Liver (tissue), 9 donors: ENCODE measurements around the gene CTSF. TPM values are rescaled to one million over a fixed set of nuclear protein-coding genes. Genes with fewer than 3 reads are reported as not detected.

Experiments
- DNase-seq: peaks from one replicate; pipeline ENCODE4 v3.0.0-alpha.2; 2017; ENCODE audit warnings: low spot score
- H3K27ac ChIP-seq, 2 donors: one replicate each; pipeline ENCODE4 v1.7.0; 2013; ENCODE audit warnings: inconsistent platforms in 2 of 2, low read length in 2 of 2, control low read depth in 1 of 2, low read depth in 1 of 2, mild to moderate bottlenecking in 1 of 2
- H3K27me3 ChIP-seq, 4 donors: one replicate each; pipeline versions ENCODE4 v1.6.1 to v1.7.0; 2013; ENCODE audit warnings: low read length in 3 of 4, inconsistent platforms in 1 of 4, mild to moderate bottlenecking in 1 of 4, moderate library complexity in 1 of 4; ENCODE audit not compliant: control insufficient read depth in 4 of 4, insufficient read depth in 4 of 4
- H3K36me3 ChIP-seq, 4 donors: one replicate each; pipeline versions ENCODE4 v1.6.1 to v1.7.0; 2013; ENCODE audit warnings: low read length in 3 of 4, mild to moderate bottlenecking in 3 of 4, low read depth in 1 of 4, moderate library complexity in 1 of 4; ENCODE audit not compliant: control insufficient read depth in 4 of 4, insufficient read depth in 3 of 4
- H3K4me1 ChIP-seq, 4 donors: one replicate each; pipeline versions ENCODE4 v1.6.1 to v1.7.0; 2013; ENCODE audit warnings: low read length in 3 of 4, mild to moderate bottlenecking in 3 of 4, moderate library complexity in 1 of 4; ENCODE audit not compliant: control insufficient read depth in 4 of 4, insufficient read depth in 4 of 4
- H3K4me3 ChIP-seq, 3 donors: one replicate each; pipeline versions ENCODE4 v1.6.1 to v1.7.0; 2013; ENCODE audit warnings: low read length in 3 of 3, control low read depth in 1 of 3, low read depth in 1 of 3, mild to moderate bottlenecking in 1 of 3
- H3K9ac ChIP-seq, 2 donors: one replicate each; pipeline ENCODE4 v1.7.0; 2013; ENCODE audit warnings: low read length in 2 of 2, mild to moderate bottlenecking in 2 of 2, moderate library complexity in 2 of 2, control low read depth in 1 of 2, low read depth in 1 of 2
- H3K9me3 ChIP-seq, 4 donors: one replicate each; pipeline versions ENCODE4 v1.6.1 to v1.7.0; 2013; ENCODE audit warnings: low read length in 3 of 4; ENCODE audit not compliant: control insufficient read depth in 4 of 4
- EGR1 ChIP-seq, 2 donors: IDR thresholded peaks; 2 replicates each; pipeline ENCODE4 v1.6.1; 2016 to 2018; ENCODE audit warnings: antibody characterized with exemption in 2 of 2, low read depth in 2 of 2
- FOXA1 ChIP-seq: IDR thresholded peaks from 2 replicates; pipeline ENCODE4 v1.6.1; 2016; ENCODE audit warnings: antibody characterized with exemption
- FOXA2 ChIP-seq: IDR thresholded peaks from 2 replicates; pipeline ENCODE4 v1.6.1; 2016; ENCODE audit warnings: antibody characterized with exemption
- GABPA ChIP-seq, 2 donors: IDR thresholded peaks in 1 of 2; conservative IDR thresholded peaks in 1 of 2; 2 replicates each; pipeline ENCODE4 v1.6.1; 2016; ENCODE audit warnings: antibody characterized with exemption in 2 of 2, mild to moderate bottlenecking in 1 of 2, moderate library complexity in 1 of 2
- HNF4A ChIP-seq, 2 donors: conservative IDR thresholded peaks; 2 replicates each; pipeline ENCODE4 v1.6.1; 2016; ENCODE audit warnings: antibody characterized with exemption in 2 of 2, mild to moderate bottlenecking in 2 of 2
- HNF4G ChIP-seq: IDR thresholded peaks from 2 replicates; pipeline ENCODE4 v1.6.1; 2016; ENCODE audit warnings: antibody characterized with exemption
- JUND ChIP-seq, 2 donors: IDR thresholded peaks; 2 replicates each; pipeline ENCODE4 v1.6.1; 2016; ENCODE audit warnings: antibody characterized with exemption in 2 of 2
- NR2F2 ChIP-seq: IDR thresholded peaks from 2 replicates; pipeline ENCODE4 v1.6.1; 2016; ENCODE audit warnings: antibody characterized with exemption
- RAD21 ChIP-seq, 2 donors: IDR thresholded peaks; 2 replicates each; pipeline ENCODE4 v1.6.1; 2016; ENCODE audit warnings: antibody characterized with exemption in 2 of 2, mild to moderate bottlenecking in 2 of 2
- RXRA ChIP-seq, 2 donors: IDR thresholded peaks; 2 replicates each; pipeline ENCODE4 v1.6.1; 2017 to 2018; ENCODE audit warnings: antibody characterized with exemption in 2 of 2, mild to moderate bottlenecking in 1 of 2
- SP1 ChIP-seq: IDR thresholded peaks from 2 replicates; pipeline ENCODE4 v1.6.1; 2018; ENCODE audit warnings: antibody characterized with exemption, mild to moderate bottlenecking
- TAF1 ChIP-seq: conservative IDR thresholded peaks from 2 replicates; pipeline ENCODE4 v1.6.1; 2016; ENCODE audit warnings: antibody characterized with exemption, mild to moderate bottlenecking
- YY1 ChIP-seq: IDR thresholded peaks from 2 replicates; pipeline ENCODE4 v1.6.1; 2016; ENCODE audit warnings: antibody characterized with exemption, mild to moderate bottlenecking
- WGBS: extraction: QIAGEN DNeasy Blood & Tissue Kit; methylation state at CpG from one replicate; pipeline ENCODE4 v1.1.7; 2013; 5-methylcytosine and 5-hydroxymethylcytosine counted together
- polyA plus RNA-seq, 2 donors: library from polyadenylated mRNA; stranded (reverse) in 1 of 2; unstranded in 1 of 2; fragments of 200-250 nt in 1 of 2; fragments of >200 nt in 1 of 2; fragmentation: Nextera tagmentation in 1 of 2; extraction: Ambion mirVana in 1 of 2; gene quantifications; one replicate each; pipeline versions ENCODE4 v1.2.1 to v1.2.3, GENCODE V29; 2013 to 2015
- total RNA-seq, 2 donors: library from RNA; depleted of rRNA; stranded (reverse); fragments of >200 nt; gene quantifications; one replicate each; pipeline ENCODE4 v1.2.3, GENCODE V29; 2014
- TF ChIP-seq, protein P1 (sequence below): fragments of 150-350 bp; IDR thresholded peaks from 2 replicates; pipeline ENCODE4 v1.5.1; 2017; ENCODE audit warnings: improper control_type of control experiment, low read depth, low read length; ENCODE audit not compliant: missing input control
- TF ChIP-seq, protein P2 (sequence below): IDR thresholded peaks from 2 replicates; pipeline ENCODE4 v1.6.1; 2016; ENCODE audit warnings: antibody characterized with exemption
- TF ChIP-seq, protein P3 (sequence below): IDR thresholded peaks from 2 replicates; pipeline ENCODE4 v1.6.1; 2016; ENCODE audit warnings: antibody characterized with exemption, mild to moderate bottlenecking
- TF ChIP-seq, protein P4 (sequence below): IDR thresholded peaks from 2 replicates; pipeline ENCODE4 v1.6.1; 2016; ENCODE audit warnings: antibody characterized with exemption
- TF ChIP-seq, protein P5 (sequence below): IDR thresholded peaks from 2 replicates; pipeline ENCODE4 v1.6.1; 2016; ENCODE audit warnings: antibody characterized with exemption
- donor health status: healthy.
- donor health status: healthy.
- donor health status: healthy.
- donor health status: healthy.
- donor health status: healthy.

Gene CTSF
- total and polyA plus RNA-seq, 4 donors = 8.5 to 31.9 (median 24.0) TPM

DNA sequence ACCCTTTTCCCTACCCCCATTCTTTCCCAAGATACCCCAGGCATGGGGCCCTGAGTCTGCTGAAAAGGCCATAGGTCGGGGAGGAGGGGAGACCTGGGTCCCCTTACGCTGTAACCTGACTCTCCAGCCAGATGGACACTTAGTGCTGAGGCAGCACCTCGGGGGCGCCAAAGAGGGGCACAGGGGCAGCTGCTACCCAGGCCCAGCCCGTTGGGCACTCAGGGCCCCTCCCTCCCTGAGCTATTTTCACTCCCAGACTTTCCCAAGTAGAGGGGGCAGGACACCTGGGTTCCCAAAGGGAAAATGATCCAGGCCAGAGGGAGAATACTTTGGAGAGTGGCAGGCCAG lies 20.8 kb downstream of the CTSF start:
- H3K4me1 ChIP-seq = peaks cover 5 to 12% (median 8%) of the 10 kb centered on the region in 4 donors
- no peaks in the 10 kb centered on the region for H3K27me3 ChIP-seq
- H3K36me3 ChIP-seq = peaks cover 0 to 4% (median 4%) of the 10 kb centered on the region in 4 donors
- no peaks in the 10 kb centered on the region for H3K9me3 ChIP-seq
- WGBS = 46% methylated on average over 5 of the region's 5 CpGs
- H3K9ac ChIP-seq = no peak overlapping the region
- H3K27ac ChIP-seq = no peak overlapping the region
- TF ChIP-seq GABPA (IDR thresholded peaks at IDR 0.05 in 1 of 2, conservative IDR thresholded peaks at IDR 0.05 in 1 of 2) (no peak), HNF4A (conservative IDR thresholded peaks at IDR 0.05) (no peak), HNF4G (no peak), YY1 (no peak), RXRA (IDR thresholded peaks at IDR 0.05) (no peak), SP1 (no peak), RAD21 (IDR thresholded peaks at IDR 0.05) (no peak), FOXA1 (no peak), FOXA2 (no peak), EGR1 (IDR thresholded peaks at IDR 0.05; ENCODE audit: low read depth in 2 of 2) (no peak), JUND (IDR thresholded peaks at IDR 0.05) (no peak), TAF1 (no peak), NR2F2 (no peak)
- TF ChIP-seq, protein P1, sequence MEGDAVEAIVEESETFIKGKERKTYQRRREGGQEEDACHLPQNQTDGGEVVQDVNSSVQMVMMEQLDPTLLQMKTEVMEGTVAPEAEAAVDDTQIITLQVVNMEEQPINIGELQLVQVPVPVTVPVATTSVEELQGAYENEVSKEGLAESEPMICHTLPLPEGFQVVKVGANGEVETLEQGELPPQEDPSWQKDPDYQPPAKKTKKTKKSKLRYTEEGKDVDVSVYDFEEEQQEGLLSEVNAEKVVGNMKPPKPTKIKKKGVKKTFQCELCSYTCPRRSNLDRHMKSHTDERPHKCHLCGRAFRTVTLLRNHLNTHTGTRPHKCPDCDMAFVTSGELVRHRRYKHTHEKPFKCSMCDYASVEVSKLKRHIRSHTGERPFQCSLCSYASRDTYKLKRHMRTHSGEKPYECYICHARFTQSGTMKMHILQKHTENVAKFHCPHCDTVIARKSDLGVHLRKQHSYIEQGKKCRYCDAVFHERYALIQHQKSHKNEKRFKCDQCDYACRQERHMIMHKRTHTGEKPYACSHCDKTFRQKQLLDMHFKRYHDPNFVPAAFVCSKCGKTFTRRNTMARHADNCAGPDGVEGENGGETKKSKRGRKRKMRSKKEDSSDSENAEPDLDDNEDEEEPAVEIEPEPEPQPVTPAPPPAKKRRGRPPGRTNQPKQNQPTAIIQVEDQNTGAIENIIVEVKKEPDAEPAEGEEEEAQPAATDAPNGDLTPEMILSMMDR = no peak
- TF ChIP-seq, protein P2, sequence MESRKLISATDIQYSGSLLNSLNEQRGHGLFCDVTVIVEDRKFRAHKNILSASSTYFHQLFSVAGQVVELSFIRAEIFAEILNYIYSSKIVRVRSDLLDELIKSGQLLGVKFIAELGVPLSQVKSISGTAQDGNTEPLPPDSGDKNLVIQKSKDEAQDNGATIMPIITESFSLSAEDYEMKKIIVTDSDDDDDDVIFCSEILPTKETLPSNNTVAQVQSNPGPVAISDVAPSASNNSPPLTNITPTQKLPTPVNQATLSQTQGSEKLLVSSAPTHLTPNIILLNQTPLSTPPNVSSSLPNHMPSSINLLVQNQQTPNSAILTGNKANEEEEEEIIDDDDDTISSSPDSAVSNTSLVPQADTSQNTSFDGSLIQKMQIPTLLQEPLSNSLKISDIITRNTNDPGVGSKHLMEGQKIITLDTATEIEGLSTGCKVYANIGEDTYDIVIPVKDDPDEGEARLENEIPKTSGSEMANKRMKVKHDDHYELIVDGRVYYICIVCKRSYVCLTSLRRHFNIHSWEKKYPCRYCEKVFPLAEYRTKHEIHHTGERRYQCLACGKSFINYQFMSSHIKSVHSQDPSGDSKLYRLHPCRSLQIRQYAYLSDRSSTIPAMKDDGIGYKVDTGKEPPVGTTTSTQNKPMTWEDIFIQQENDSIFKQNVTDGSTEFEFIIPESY = no peak
- TF ChIP-seq, protein P3, sequence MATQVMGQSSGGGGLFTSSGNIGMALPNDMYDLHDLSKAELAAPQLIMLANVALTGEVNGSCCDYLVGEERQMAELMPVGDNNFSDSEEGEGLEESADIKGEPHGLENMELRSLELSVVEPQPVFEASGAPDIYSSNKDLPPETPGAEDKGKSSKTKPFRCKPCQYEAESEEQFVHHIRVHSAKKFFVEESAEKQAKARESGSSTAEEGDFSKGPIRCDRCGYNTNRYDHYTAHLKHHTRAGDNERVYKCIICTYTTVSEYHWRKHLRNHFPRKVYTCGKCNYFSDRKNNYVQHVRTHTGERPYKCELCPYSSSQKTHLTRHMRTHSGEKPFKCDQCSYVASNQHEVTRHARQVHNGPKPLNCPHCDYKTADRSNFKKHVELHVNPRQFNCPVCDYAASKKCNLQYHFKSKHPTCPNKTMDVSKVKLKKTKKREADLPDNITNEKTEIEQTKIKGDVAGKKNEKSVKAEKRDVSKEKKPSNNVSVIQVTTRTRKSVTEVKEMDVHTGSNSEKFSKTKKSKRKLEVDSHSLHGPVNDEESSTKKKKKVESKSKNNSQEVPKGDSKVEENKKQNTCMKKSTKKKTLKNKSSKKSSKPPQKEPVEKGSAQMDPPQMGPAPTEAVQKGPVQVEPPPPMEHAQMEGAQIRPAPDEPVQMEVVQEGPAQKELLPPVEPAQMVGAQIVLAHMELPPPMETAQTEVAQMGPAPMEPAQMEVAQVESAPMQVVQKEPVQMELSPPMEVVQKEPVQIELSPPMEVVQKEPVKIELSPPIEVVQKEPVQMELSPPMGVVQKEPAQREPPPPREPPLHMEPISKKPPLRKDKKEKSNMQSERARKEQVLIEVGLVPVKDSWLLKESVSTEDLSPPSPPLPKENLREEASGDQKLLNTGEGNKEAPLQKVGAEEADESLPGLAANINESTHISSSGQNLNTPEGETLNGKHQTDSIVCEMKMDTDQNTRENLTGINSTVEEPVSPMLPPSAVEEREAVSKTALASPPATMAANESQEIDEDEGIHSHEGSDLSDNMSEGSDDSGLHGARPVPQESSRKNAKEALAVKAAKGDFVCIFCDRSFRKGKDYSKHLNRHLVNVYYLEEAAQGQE = no peak
- TF ChIP-seq, protein P4, sequence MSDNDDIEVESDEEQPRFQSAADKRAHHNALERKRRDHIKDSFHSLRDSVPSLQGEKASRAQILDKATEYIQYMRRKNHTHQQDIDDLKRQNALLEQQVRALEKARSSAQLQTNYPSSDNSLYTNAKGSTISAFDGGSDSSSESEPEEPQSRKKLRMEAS = no peak
- TF ChIP-seq, protein P5, sequence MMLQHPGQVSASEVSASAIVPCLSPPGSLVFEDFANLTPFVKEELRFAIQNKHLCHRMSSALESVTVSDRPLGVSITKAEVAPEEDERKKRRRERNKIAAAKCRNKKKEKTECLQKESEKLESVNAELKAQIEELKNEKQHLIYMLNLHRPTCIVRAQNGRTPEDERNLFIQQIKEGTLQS = no peak
- DNase-seq = no peak
- no peak overlapping the region for H3K4me3 ChIP-seq
